Measurements from ENCODE around the gene SLC38A7.

Gene SLC38A7

GRCh38 chr16:58634265-58634802 lies 50.2 kb downstream of the SLC38A7 start:
- H3K27ac ChIP-seq: no peak overlapping the region
- TF ChIP-seq ZFX (IDR thresholded peaks at IDR 0.05): no peak
- no peak for TF ChIP-seq CTCF (conservative IDR thresholded peaks at IDR 0.05)

GRCh38 chr16:58629733-58630640 lies 54.6 kb downstream of the SLC38A7 start, which contains the start of gene CNOT1:
Gene CNOT1 (minus strand): TSS chr16:58629826. CDS start chr16:58599337, 30,489 bp downstream.
- peak within 1 kb of the TSS; percentile 99 for H3K27ac ChIP-seq
- no peak for TF ChIP-seq ZFX (IDR thresholded peaks at IDR 0.05)
- no peak for TF ChIP-seq CTCF (conservative IDR thresholded peaks at IDR 0.05)

GRCh38 chr16:58628845-58629732 lies 55.5 kb downstream of the SLC38A7 start:
- H3K27ac ChIP-seq: peak overlapping the region; percentile 99
- TF ChIP-seq CTCF (conservative IDR thresholded peaks at IDR 0.05) (no peak), ZFX (IDR thresholded peaks at IDR 0.05) (peak; percentile 62)

- TF ChIP-seq ZFX (IDR thresholded peaks at IDR 0.05) (no peak), CTCF (conservative IDR thresholded peaks at IDR 0.05) (no peak)
- H3K27ac ChIP-seq: no peak overlapping the region
Observed at GRCh38 chr16:58624209-58624608, 60.4 kb downstream of the SLC38A7 start.

- H3K27ac ChIP-seq: no peak overlapping the region
- no peak for TF ChIP-seq CTCF (conservative IDR thresholded peaks at IDR 0.05)
Observed at GRCh38 chr16:58620396-58620795, 64.2 kb downstream of the SLC38A7 start.

GRCh38 chr16:58615280-58615679 lies 69.3 kb downstream of the SLC38A7 start:
- H3K27ac ChIP-seq: no peak overlapping the region
- no peak for TF ChIP-seq CTCF (conservative IDR thresholded peaks at IDR 0.05)
- no peak for TF ChIP-seq ZFX (IDR thresholded peaks at IDR 0.05)

Measured in C4-2B (cell line).